Panc1 (cell line): Measurements from ENCODE around the gene LONP1.

ENCODE experiments used
- CTCF ChIP-seq: fragments of 450-650 bp; IDR thresholded peaks from 2 replicates; pipeline ENCODE4 v1.5.1; 2017; ENCODE audit warnings: mild to moderate bottlenecking
- REST ChIP-seq, 2 experiments: IDR thresholded peaks; 2 replicates each; pipeline ENCODE4 v1.6.1; 2011 to 2012; ENCODE audit warnings: low read depth in 2 of 2, control low read depth in 1 of 2, low read length in 1 of 2, mild to moderate bottlenecking in 1 of 2, moderate library complexity in 1 of 2; ENCODE audit not compliant: insufficient read depth in 1 of 2

GRCh38 chr19:5655412-5655811 lies 64.5 kb downstream of the LONP1 start:
- TF ChIP-seq CTCF, result no peak
- TF ChIP-seq REST (IDR thresholded peaks at IDR 0.05; ENCODE audit: insufficient read depth in 1 of 2, low read depth in 2 of 2, low read length in 1 of 2), result no peak
